RKO (cell line): ENCODE results near the gene TJP3.

Experiments used
- DNase-seq: peaks from one replicate; pipeline ENCODE4 v3.0.0-alpha.2; 2016; ENCODE audit warnings: low spot score

Gene TJP3

GRCh38 chr19:3671680-3672574 is 36.3 kb upstream of the TJP3 start:
- no peak for DNase-seq

GRCh38 chr19:3672575-3672948 is 35.6 kb upstream of the TJP3 start:
- no peak for DNase-seq

- DNase-seq, result no peak
Measured at GRCh38 chr19:3672993-3673392, 35.2 kb upstream of the TJP3 start.

- DNase-seq, result no peak
Measured at GRCh38 chr19:3673506-3674439, 34.4 kb upstream of the TJP3 start.

GRCh38 chr19:3674784-3675543 is 33.2 kb upstream of the TJP3 start:
- no peak for DNase-seq

GRCh38 chr19:3678188-3678587 is 30.0 kb upstream of the TJP3 start:
- DNase-seq, result no peak

GRCh38 chr19:3679138-3679537 is 29.0 kb upstream of the TJP3 start:
- DNase-seq, result no peak

GRCh38 chr19:3679581-3679980 is 28.6 kb upstream of the TJP3 start:
- no peak for DNase-seq

- no peak for DNase-seq
Measured at GRCh38 chr19:3680939-3681338, 27.2 kb upstream of the TJP3 start.

- DNase-seq, result no peak
Measured at GRCh38 chr19:3682286-3682685, 25.9 kb upstream of the TJP3 start.

GRCh38 chr19:3682741-3683404 is 25.3 kb upstream of the TJP3 start:
- no peak for DNase-seq

- no peak for DNase-seq
Measured at GRCh38 chr19:3683405-3684053, 24.7 kb upstream of the TJP3 start.

GRCh38 chr19:3684054-3684816 is 23.9 kb upstream of the TJP3 start:
- peak; percentile 48 for DNase-seq

GRCh38 chr19:3684817-3685410 is 23.3 kb upstream of the TJP3 start:
- DNase-seq, result no peak

GRCh38 chr19:3687393-3687773 is 20.8 kb upstream of the TJP3 start:
- no peak for DNase-seq

- DNase-seq, result no peak
Measured at GRCh38 chr19:3687774-3688706, 20.1 kb upstream of the TJP3 start.

GRCh38 chr19:3690551-3691371 is 17.4 kb upstream of the TJP3 start:
- no peak for DNase-seq

GRCh38 chr19:3691372-3691716 is 16.8 kb upstream of the TJP3 start:
- DNase-seq, result no peak
